Spleen (tissue), 11 donors: Measurements from ENCODE around the gene ZBTB7C. TPM values are rescaled to one million over a fixed set of nuclear protein-coding genes. Genes with fewer than 3 reads are reported as not detected.

Experiments
- DNase-seq: peaks from one replicate; pipeline ENCODE4 v3.0.0-alpha.2; 2020
- H3K27ac ChIP-seq, 8 donors: fragments of 200-600 bp; sonication (generic) in 7 of 8; 1 replicate in 4 of 8; 2 replicates in 4 of 8; pipeline versions ENCODE4 v1.5.0 to v1.8.0; 2016 to 2021; ENCODE audit warnings: inconsistent platforms in 4 of 8, mild to moderate bottlenecking in 4 of 8, moderate library complexity in 1 of 8
- H3K27me3 ChIP-seq, 7 donors: fragments of 200-600 bp; sonication (generic) in 6 of 7; replicated peaks in 1 of 7; 1 replicate in 4 of 7; 2 replicates in 3 of 7; pipeline versions ENCODE4 v1.5.0 to v1.8.0; 2016 to 2021; ENCODE audit warnings: inconsistent platforms in 3 of 7, mild to moderate bottlenecking in 1 of 7
- H3K36me3 ChIP-seq, 6 donors: fragments of 200-600 bp; sonication (generic) in 5 of 6; 1 replicate in 4 of 6; 2 replicates in 2 of 6; pipeline versions ENCODE4 v1.5.0 to v1.8.0; 2016 to 2021; ENCODE audit warnings: inconsistent platforms in 2 of 6
- H3K4me1 ChIP-seq, 6 donors: fragments of 200-600 bp; sonication (generic) in 5 of 6; 1 replicate in 3 of 6; 2 replicates in 3 of 6; pipeline versions ENCODE4 v1.5.0 to v1.8.0; 2016 to 2021; ENCODE audit warnings: inconsistent platforms in 3 of 6
- H3K4me3 ChIP-seq, 8 donors: fragments of 200-600 bp; sonication (generic) in 7 of 8; 1 replicate in 4 of 8; 2 replicates in 4 of 8; pipeline versions ENCODE4 v1.5.0 to v1.8.0; 2016 to 2021; ENCODE audit warnings: inconsistent platforms in 4 of 8, mild to moderate bottlenecking in 4 of 8, moderate library complexity in 2 of 8
- H3K9me3 ChIP-seq, 8 donors: fragments of 200-600 bp; sonication (generic) in 7 of 8; 1 replicate in 4 of 8; 2 replicates in 4 of 8; pipeline versions ENCODE4 v1.5.0 to v1.8.0; 2016 to 2021; ENCODE audit warnings: inconsistent platforms in 4 of 8
- POLR2A ChIP-seq, 3 donors: fragments of 450-650 bp; IDR thresholded peaks; one replicate each; pipeline ENCODE4 v1.5.1; 2017; ENCODE audit warnings: antibody characterized with exemption in 3 of 3, mild to moderate bottlenecking in 1 of 3
- POLR2AphosphoS5 ChIP-seq, 3 donors: sonication (generic); formaldehyde crosslinking; IDR thresholded peaks; one replicate each; pipeline ENCODE4 v1.5.1; 2017; ENCODE audit warnings: antibody characterized with exemption in 3 of 3
- WGBS, 5 donors: extraction: QIAGEN DNeasy Blood & Tissue Kit in 3 of 5; methylation state at CpG; one replicate each; pipeline versions ENCODE4 v1.1.5 to v1.1.7; 2013 to 2018; 5-methylcytosine and 5-hydroxymethylcytosine counted together
- intact Hi-C: fragments of 100-400 bp; cut with DNase I; formaldehyde crosslinking; loops from one replicate; pipeline ENCODE4 v1.15.0; 2023; ENCODE audit warnings: low total_unique reads
- polyA plus RNA-seq, 3 donors: library from polyadenylated mRNA; stranded (reverse); fragments of 200-250 nt; gene quantifications; one replicate each; pipeline ENCODE4 v1.2.1, GENCODE V29; 2013
- total RNA-seq, 7 donors: library from RNA; depleted of rRNA in 3 of 7; stranded (reverse); fragments of >200 nt in 3 of 7; fragmentation: NEBNext Ultra II Directional in 4 of 7; extraction: Animal tissue kit (Norgen Biotek cat#: 25700) in 4 of 7; gene quantifications; one replicate each; pipeline versions ENCODE4 v1.1.0 to v1.2.1, GENCODE V29; 2016 to 2021
- TF ChIP-seq, protein P1 (sequence below), 11 experiments: fragments of 200-600 bp in 7 of 11; fragments of 450-650 bp in 4 of 11; sonication (generic) in 4 of 11; IDR thresholded peaks in 8 of 11; conservative IDR thresholded peaks in 3 of 11; 1 replicate in 7 of 11; 2 replicates in 4 of 11; pipeline versions ENCODE4 v1.4.0 to v1.8.0; 2016 to 2021; ENCODE audit warnings: antibody characterized with exemption in 11 of 11, inconsistent platforms in 4 of 11, mild to moderate bottlenecking in 1 of 11
- donor health status: healthy with polysubstance abuse.
- donor health status: DM: no; HTN: no; CAD: no; lungs with moderate emphysema.
- donor health status: DM: no; HTN: no; CAD: no.
- donor health status: Bipolar disorder and iron deficiency.
- donor health status: healthy.
- donor health status: DM: no; HTN: no; CAD: no.
- donor health status: DM: yes; HTN: yes; CAD: no.

The ZBTB7C gene
- total and polyA plus RNA-seq, 10 donors = 1.00 to 64.2 (median 18.8) TPM

DNA sequence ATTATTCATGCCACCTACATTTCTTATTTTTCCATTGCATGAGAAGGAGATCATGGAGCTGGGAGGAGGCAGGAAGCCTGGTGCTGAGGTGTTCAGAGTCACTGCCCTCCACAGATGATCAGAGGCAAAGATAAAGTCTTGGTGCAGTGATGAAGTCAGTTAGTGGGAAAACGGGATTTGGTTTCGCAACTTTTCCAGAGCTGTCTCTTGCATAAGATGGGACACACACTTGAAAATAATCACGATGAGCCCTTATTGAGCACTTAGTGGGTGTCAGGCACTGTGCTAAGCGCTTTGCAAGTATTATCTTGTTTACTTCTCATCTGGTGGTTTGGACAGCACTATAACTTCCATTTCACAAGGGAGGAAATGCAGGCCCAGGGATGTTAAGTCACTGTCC, 256.6 kb downstream of the ZBTB7C start:
- peak overlapping the region in 2 of 8 donors; percentile 60 to 75 for H3K27ac ChIP-seq
- peaks cover 0 to 42% (median 20%) of the 10 kb centered on the region in 6 donors for H3K4me1 ChIP-seq
- no peaks in the 10 kb centered on the region for H3K36me3 ChIP-seq
- H3K27me3 ChIP-seq = no peaks in the 10 kb centered on the region
- DNase-seq = no peak
- intact Hi-C loops = no loop called here
- WGBS, 5 donors = 70 to 79% (median 74%) methylated on average over 4 of the region's 4 CpGs
- H3K9me3 ChIP-seq = no peaks in the 10 kb centered on the region
- TF ChIP-seq, protein P1, sequence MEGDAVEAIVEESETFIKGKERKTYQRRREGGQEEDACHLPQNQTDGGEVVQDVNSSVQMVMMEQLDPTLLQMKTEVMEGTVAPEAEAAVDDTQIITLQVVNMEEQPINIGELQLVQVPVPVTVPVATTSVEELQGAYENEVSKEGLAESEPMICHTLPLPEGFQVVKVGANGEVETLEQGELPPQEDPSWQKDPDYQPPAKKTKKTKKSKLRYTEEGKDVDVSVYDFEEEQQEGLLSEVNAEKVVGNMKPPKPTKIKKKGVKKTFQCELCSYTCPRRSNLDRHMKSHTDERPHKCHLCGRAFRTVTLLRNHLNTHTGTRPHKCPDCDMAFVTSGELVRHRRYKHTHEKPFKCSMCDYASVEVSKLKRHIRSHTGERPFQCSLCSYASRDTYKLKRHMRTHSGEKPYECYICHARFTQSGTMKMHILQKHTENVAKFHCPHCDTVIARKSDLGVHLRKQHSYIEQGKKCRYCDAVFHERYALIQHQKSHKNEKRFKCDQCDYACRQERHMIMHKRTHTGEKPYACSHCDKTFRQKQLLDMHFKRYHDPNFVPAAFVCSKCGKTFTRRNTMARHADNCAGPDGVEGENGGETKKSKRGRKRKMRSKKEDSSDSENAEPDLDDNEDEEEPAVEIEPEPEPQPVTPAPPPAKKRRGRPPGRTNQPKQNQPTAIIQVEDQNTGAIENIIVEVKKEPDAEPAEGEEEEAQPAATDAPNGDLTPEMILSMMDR (IDR thresholded peaks at IDR 0.05 in 8 of 11, conservative IDR thresholded peaks at IDR 0.05 in 3 of 11) = no peak
- TF ChIP-seq POLR2A (IDR thresholded peaks at IDR 0.05) = no peak
- TF ChIP-seq POLR2AphosphoS5 (IDR thresholded peaks at IDR 0.05) = no peak
- H3K4me3 ChIP-seq = no peak overlapping the region

GRCh38 chr18:48151421-48152065, 257.6 kb downstream of the ZBTB7C start:
- WGBS, 5 donors = 72 to 83% (median 76%) methylated on average over 11 of the region's 11 CpGs
- no peak for DNase-seq
- Histone ChIP-seq H3K4me1 (peaks cover 0 to 33% (median 17%) of the 10 kb centered on the region in 6 donors), H3K9me3 (no peaks in the 10 kb centered on the region), H3K4me3 (no peak overlapping the region), H3K36me3 (no peaks in the 10 kb centered on the region), H3K27ac (peak overlapping the region in 1 of 8 donors; percentile 23), H3K27me3 (no peaks in the 10 kb centered on the region)
- intact Hi-C loops = no loop called here
- TF ChIP-seq, protein P1 (IDR thresholded peaks at IDR 0.05 in 8 of 11, conservative IDR thresholded peaks at IDR 0.05 in 3 of 11) = no peak
- TF ChIP-seq POLR2AphosphoS5 (IDR thresholded peaks at IDR 0.05) = no peak
- no peak for TF ChIP-seq POLR2A (IDR thresholded peaks at IDR 0.05)

DNA sequence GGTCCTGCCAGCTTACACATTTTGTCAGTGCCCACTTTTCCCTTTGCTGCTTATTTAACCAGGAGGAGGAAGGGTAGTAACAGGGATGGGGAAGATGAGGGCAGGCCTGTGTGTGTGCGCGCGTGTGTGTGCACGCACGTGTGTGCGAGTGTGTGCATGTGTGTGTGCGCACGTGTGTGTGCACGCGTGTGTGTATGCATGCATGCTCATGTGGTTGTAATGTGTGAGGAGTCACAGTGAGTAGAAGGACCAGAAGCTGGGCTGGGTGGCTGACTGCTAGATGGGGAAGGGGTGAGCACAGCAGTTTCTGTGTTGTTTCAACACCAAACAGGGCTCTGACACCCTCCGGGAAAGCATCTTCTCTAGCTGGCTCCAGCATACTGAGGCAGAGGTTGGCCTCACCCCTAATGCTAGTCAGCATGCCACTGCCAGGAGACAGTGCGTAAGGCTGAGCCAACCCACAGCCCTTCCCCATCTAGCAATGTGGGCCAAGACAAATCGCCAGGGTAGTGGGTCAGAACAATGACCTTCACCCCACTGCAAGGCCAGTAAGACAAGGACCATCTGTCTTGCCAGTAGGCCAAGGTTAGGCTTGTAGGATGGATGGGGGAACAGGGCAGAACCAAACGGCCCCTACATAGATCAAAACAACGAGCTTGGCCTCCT, 260.0 kb downstream of the ZBTB7C start:
- no peak overlapping the region for H3K27ac ChIP-seq
- peak in 1 of 3 donors; percentile 38 for TF ChIP-seq POLR2AphosphoS5 (IDR thresholded peaks at IDR 0.05)
- TF ChIP-seq, protein P1 (IDR thresholded peaks at IDR 0.05 in 8 of 11, conservative IDR thresholded peaks at IDR 0.05 in 3 of 11) = no peak
- no peak for TF ChIP-seq POLR2A (IDR thresholded peaks at IDR 0.05)
- H3K36me3 ChIP-seq = no peaks in the 10 kb centered on the region
- no peaks in the 10 kb centered on the region for H3K9me3 ChIP-seq
- no peak overlapping the region for H3K4me3 ChIP-seq
- 84 to 91% (median 88%) methylated on average over 13 to 15 of the region's 15 CpGs for WGBS, 5 donors
- intact Hi-C loops = no loop called here
- peak; percentile 61 for DNase-seq
- H3K27me3 ChIP-seq = no peaks in the 10 kb centered on the region
- peaks cover 0 to 23% (median 10%) of the 10 kb centered on the region in 6 donors for H3K4me1 ChIP-seq

DNA sequence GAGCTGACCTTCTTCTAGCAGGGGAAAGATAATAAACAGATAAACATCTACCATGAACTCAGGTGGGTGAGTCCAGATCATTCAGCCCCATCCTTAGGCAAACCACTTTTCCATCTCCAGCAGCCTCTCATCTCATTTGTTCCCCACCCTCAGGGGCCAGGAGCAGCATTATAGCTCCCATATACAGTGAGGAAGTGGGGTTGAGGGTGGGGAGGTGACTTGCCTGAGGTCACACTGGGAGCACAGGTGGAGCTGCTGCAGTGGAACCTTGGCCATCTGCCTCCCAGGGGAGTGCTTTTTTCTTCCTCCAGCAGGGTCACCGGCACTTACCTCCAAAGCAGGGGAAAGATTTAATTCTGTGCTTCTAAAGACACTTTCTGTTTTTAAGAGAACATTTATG, 266.2 kb downstream of the ZBTB7C start:
- Histone ChIP-seq H3K4me3 (no peak overlapping the region), H3K4me1 (peaks cover 2 to 50% (median 18%) of the 10 kb centered on the region in 6 donors), H3K27ac (no peak overlapping the region), H3K9me3 (no peaks in the 10 kb centered on the region), H3K36me3 (no peaks in the 10 kb centered on the region), H3K27me3 (peaks cover 0 to 18% (median 0%) of the 10 kb centered on the region in 7 donors)
- 40 to 78% (median 62%) methylated on average over 1 of the region's 1 CpG for WGBS, 5 donors
- intact Hi-C loops = no loop called here
- DNase-seq = peak; percentile 36
- TF ChIP-seq POLR2AphosphoS5 (IDR thresholded peaks at IDR 0.05) = no peak
- TF ChIP-seq POLR2A (IDR thresholded peaks at IDR 0.05) = no peak
- TF ChIP-seq, protein P1 (IDR thresholded peaks at IDR 0.05 in 8 of 11, conservative IDR thresholded peaks at IDR 0.05 in 3 of 11) = no peak
